Pancreas (tissue), 10 donors: Measurements from ENCODE around the gene CCDC116. TPM values are rescaled to one million over a fixed set of nuclear protein-coding genes. Genes with fewer than 3 reads are reported as not detected.
"Not testable (repeated sequence)": the region's sequence is repeated elsewhere in the genome, so short reads cannot be mapped to it uniquely, and the experiment has no call there.

Source experiments
- ATAC-seq, 4 donors: fragments of 200-7000 bp; cut with Tn5 transposase; one replicate each; pipeline versions ENCODE4 v1.8.0 to v1.9.1; 2020; ENCODE audit warnings: mild to moderate bottlenecking in 4 of 4, moderate library complexity in 4 of 4
- DNase-seq, 6 donors: peaks; one replicate each; pipeline ENCODE4 v3.0.0-alpha.2; 2020
- FAIRE-seq: peaks from 2 replicates; lab custom pipeline; 2012; peaks lifted over from hg19 to GRCh38; lab: Jason Lieb, UNC
- H3K27ac ChIP-seq, 4 donors: fragments of 200-600 bp; sonication (generic); 1 replicate in 3 of 4; 2 replicates in 1 of 4; pipeline versions ENCODE4 v1.5.0 to v1.8.0; 2020
- H3K27me3 ChIP-seq, 4 donors: fragments of 200-600 bp; one replicate each; pipeline ENCODE4 v1.8.0; 2021
- H3K36me3 ChIP-seq, 3 donors: fragments of 200-600 bp; sonication (generic) in 1 of 3; one replicate each; pipeline versions ENCODE4 v1.5.0 to v1.8.0; 2020 to 2021
- H3K4me1 ChIP-seq, 3 donors: fragments of 200-600 bp; one replicate each; pipeline ENCODE4 v1.8.0; 2021
- H3K4me3 ChIP-seq, 4 donors: fragments of 200-600 bp; sonication (generic) in 2 of 4; one replicate each; pipeline versions ENCODE4 v1.5.0 to v1.8.0; 2020 to 2021
- H3K9me3 ChIP-seq, 4 donors: fragments of 200-600 bp; one replicate each; pipeline ENCODE4 v1.8.0; 2021
- CTCF ChIP-seq, 4 donors: fragments of 200-600 bp; sonication (generic) in 3 of 4; IDR thresholded peaks; one replicate each; pipeline versions ENCODE4 v1.5.0 to v1.8.0; 2021; ENCODE audit warnings: antibody characterized with exemption in 4 of 4
- WGBS, 2 donors: extraction: QIAGEN DNeasy Blood & Tissue Kit; methylation state at CpG; one replicate each; pipeline ENCODE4 v1.1.7; 2013; 5-methylcytosine and 5-hydroxymethylcytosine counted together
- intact Hi-C, 3 donors: fragments of 100-400 bp; cut with DNase I; formaldehyde crosslinking; loops; one replicate each; pipeline versions ENCODE4 v1.11.1 to v1.14.2; 2022
- polyA plus RNA-seq, 2 donors: library from polyadenylated mRNA; stranded (reverse); fragments of 200-250 nt; gene quantifications; one replicate each; pipeline ENCODE4 v1.2.3, GENCODE V29; 2013
- total RNA-seq, 6 donors: library from RNA; stranded (reverse); fragmentation: NEBNext Ultra II Directional in 4 of 6; extraction: Animal tissue kit (Norgen Biotek cat#: 25700) in 4 of 6; gene quantifications; one replicate each; pipeline versions ENCODE4 v1.2.1 to v1.2.4, GENCODE V29; 2021 to 2023
- donor health status: healthy with polysubstance abuse.
- donor health status: DM: no; HTN: no; CAD: no; lungs with moderate emphysema.
- donor health status: DM: no; HTN: no; CAD: no.
- donor health status: control.
- donor health status: control.
- donor health status: Bipolar disorder and iron deficiency.
- donor health status: DM: yes; HTN: yes; CAD: no.
- donor health status: DM: no; HTN: no; CAD: no.
- donor health status: DM: no; HTN: no; CAD: no.
- donor health status: DM: yes; HTN: yes; CAD: no.

The CCDC116 gene
- total and polyA plus RNA-seq, 8 donors: 0.12 to 1.3 (median 0.34) TPM; not detected in 1

- intact Hi-C loops: no loop called here
- DNase-seq: peak in 1 of 6 donors; percentile 30
- no peak for FAIRE-seq
Observed at GRCh38 chr22:21593406-21594232, 38.9 kb upstream of the CCDC116 start.

GRCh38 chr22:21594865-21595452 is 37.6 kb upstream of the CCDC116 start:
- intact Hi-C loops: no loop called here
- Histone ChIP-seq H3K4me1 (peaks cover 0 to 12% (median 9%) of the 10 kb centered on the region in 3 donors), H3K27ac (no peak overlapping the region), H3K36me3 (peaks cover 0 to 20% (median 5%) of the 10 kb centered on the region in 3 donors), H3K4me3 (no peak overlapping the region), H3K9me3 (no peaks in the 10 kb centered on the region), H3K27me3 (no peaks in the 10 kb centered on the region)
- 71 to 75% methylated on average over 5 of the region's 5 CpGs for WGBS, 2 donors
- no peak for DNase-seq
- peak in 3 of 4 donors; percentile 11 to 23 (median 14) for ATAC-seq
- no peak for FAIRE-seq
- no peak for TF ChIP-seq CTCF (IDR thresholded peaks at IDR 0.05)

More at GRCh38 chr22:21593406-21594232, 38.9 kb upstream of the CCDC116 start:
- ATAC-seq: peak in 3 of 4 donors; percentile 50 to 59 (median 55)
- WGBS, 2 donors: 66 to 68% methylated on average over 11 of the region's 11 CpGs
- Histone ChIP-seq H3K36me3 (peaks cover 0 to 20% (median 5%) of the 10 kb centered on the region in 3 donors), H3K27me3 (no peaks in the 10 kb centered on the region), H3K4me3 (no peak overlapping the region), H3K27ac (no peak overlapping the region), H3K9me3 (no peaks in the 10 kb centered on the region), H3K4me1 (peaks cover 0 to 14% (median 9%) of the 10 kb centered on the region in 3 donors)
- TF ChIP-seq CTCF (IDR thresholded peaks at IDR 0.05): no peak

- H3K4me1 ChIP-seq, FAIRE-seq, H3K4me3 ChIP-seq, intact Hi-C loops, H3K27ac ChIP-seq, DNase-seq, H3K27me3 ChIP-seq, ATAC-seq, H3K9me3 ChIP-seq: not testable (repeated sequence)
- peaks cover 0 to 20% (median 5%) of the 10 kb centered on the region in 3 donors for H3K36me3 ChIP-seq
- 97 to 98% methylated on average over 13 of the region's 13 CpGs for WGBS, 2 donors
Observed at GRCh38 chr22:21596356-21597135, 36.0 kb upstream of the CCDC116 start.

GRCh38 chr22:21598302-21598701 is 34.3 kb upstream of the CCDC116 start:
- Histone ChIP-seq H3K4me1 (no peaks in the 10 kb centered on the region), H3K36me3 (peaks cover 0 to 20% (median 4%) of the 10 kb centered on the region in 3 donors), H3K27ac (no peak overlapping the region), H3K9me3 (no peaks in the 10 kb centered on the region), H3K27me3 (no peaks in the 10 kb centered on the region), H3K4me3 (no peak overlapping the region)
- no peak for TF ChIP-seq CTCF (IDR thresholded peaks at IDR 0.05)
- intact Hi-C loops: no loop called here
- ATAC-seq (no peak), DNase-seq (no peak), FAIRE-seq (no peak)
- WGBS, 2 donors: 81 to 87% methylated on average over 3 of the region's 3 CpGs
